K562 (cell line): ENCODE data around the gene PPP6R3. TPM values are rescaled to one million over a fixed set of nuclear protein-coding genes. Genes with fewer than 3 reads are reported as not detected.

Source experiments
- ATAC-seq: fragments of 200-7000 bp; cut with Tn5 transposase; 3 replicates; pipeline ENCODE4 v1.9.1; 2020; ENCODE audit warnings: moderate library complexity
- BruUV-seq: library from RNA; stranded (reverse); fragments of 400-500 nt; replicated peaks from 2 replicates; lab custom pipeline; 2021; lab: Mats Ljungman, UMichigan
- CTCF ChIA-PET: fragments of 300-600 bp; formaldehyde crosslinking; extraction: SDS; loops from one replicate; lab custom pipeline; 2021; ENCODE audit warnings: low intra/inter-chr PET ratio; lab: Yijun Ruan, JAX
- POLR2A ChIA-PET: fragments of 300-600, 350-650 bp; sonication (Branson Sonifier 250); formaldehyde crosslinking; extraction: SDS; loops from one replicate; lab custom pipeline; 2021; ENCODE audit warnings: antibody characterized with exemption, inconsistent platforms; lab: Yijun Ruan, JAX
- DNase-seq, 4 experiments: peaks; one replicate each; pipeline versions ENCODE4 v3.0.0 to v3.0.0-alpha.2; 2011 to 2018; ENCODE audit warnings: low spot score in 3 of 4, mixed read lengths in 3 of 4; ENCODE audit errors: extremely low read depth in 1 of 4
- FAIRE-seq: peaks from 2 replicates; lab custom pipeline; 2011; peaks lifted over from hg19 to GRCh38; lab: Jason Lieb, UNC
- H2AFZ ChIP-seq: 2 replicates; pipeline ENCODE4 v1.6.0; 2011; ENCODE audit warnings: low read depth, low read length, control low read depth, inconsistent platforms
- H3K27ac ChIP-seq: fragments of 200-600 bp; 3 replicates; pipeline ENCODE4 v1.8.0; 2011; ENCODE audit warnings: low read depth, mild to moderate bottlenecking, control low read depth, inconsistent platforms, low read length, moderate library complexity, mixed read lengths; ENCODE audit errors: extremely low read depth
- H3K27me3 ChIP-seq, 2 experiments: fragments of 300-600 bp in 1 of 2; 2 replicates in 1 of 2; 3 replicates in 1 of 2; pipeline versions ENCODE4 v1.6.0 to v1.8.0; 2011; ENCODE audit warnings: inconsistent platforms in 2 of 2, low read length in 2 of 2, mild to moderate bottlenecking in 1 of 2, mixed read lengths in 1 of 2, moderate library complexity in 1 of 2; ENCODE audit not compliant: control insufficient read depth in 2 of 2, insufficient read depth in 2 of 2
- H3K36me3 ChIP-seq: fragments of 300-600 bp; 3 replicates; pipeline ENCODE4 v1.8.0; 2011; ENCODE audit warnings: mild to moderate bottlenecking, low read length, inconsistent platforms; ENCODE audit not compliant: control insufficient read depth, insufficient read depth
- H3K4me1 ChIP-seq, 2 experiments: fragments of 200-600 bp in 1 of 2; replicated peaks in 1 of 2; 2 replicates in 1 of 2; 3 replicates in 1 of 2; pipeline versions ENCODE4 v1.5.1 to v1.8.0; 2011; ENCODE audit warnings: inconsistent platforms in 2 of 2, low read length in 2 of 2, mild to moderate bottlenecking in 1 of 2, mixed read lengths in 1 of 2, moderate library complexity in 1 of 2; ENCODE audit not compliant: control insufficient read depth in 2 of 2, insufficient read depth in 2 of 2
- H3K4me2 ChIP-seq: 2 replicates; pipeline ENCODE4 v1.6.1; 2011; ENCODE audit warnings: low read length, control low read depth, inconsistent platforms, mixed read lengths; ENCODE audit not compliant: insufficient read depth
- H3K4me3 ChIP-seq: fragments of 200-600 bp; sonication (generic), shearing (Covaris generic); 2 replicates; pipeline ENCODE4 v1.5.1; 2016; ENCODE audit warnings: control low read depth, inconsistent platforms
- H3K79me2 ChIP-seq: fragments of 200-600 bp; 3 replicates; pipeline ENCODE4 v1.8.0; 2011; ENCODE audit warnings: low read length, inconsistent platforms; ENCODE audit not compliant: control insufficient read depth, insufficient read depth
- H3K9ac ChIP-seq, 2 experiments: 2 replicates each; pipeline versions ENCODE4 v1.6.0 to v1.6.1; 2011; ENCODE audit warnings: low read depth in 2 of 2, low read length in 2 of 2, control low read depth in 1 of 2, inconsistent platforms in 1 of 2, mild to moderate bottlenecking in 1 of 2, mixed read lengths in 1 of 2; ENCODE audit not compliant: insufficient read depth in 1 of 2
- H3K9me1 ChIP-seq: one replicate; pipeline ENCODE4 v1.6.0; 2011; ENCODE audit warnings: inconsistent platforms, mild to moderate bottlenecking, low read length, moderate library complexity; ENCODE audit not compliant: control insufficient read depth, insufficient read depth
- H3K9me3 ChIP-seq: replicated peaks from 2 replicates; pipeline ENCODE4 v1.5.1; 2011; ENCODE audit warnings: low read depth, low read length, inconsistent platforms; ENCODE audit not compliant: control insufficient read depth, insufficient read depth
- H4K20me1 ChIP-seq: replicated peaks from 2 replicates; pipeline ENCODE4 v1.6.1; 2011; ENCODE audit warnings: low read length, inconsistent platforms, mixed read lengths; ENCODE audit not compliant: control insufficient read depth, insufficient read depth
- AFF4 ChIP-seq: sonication (generic); formaldehyde crosslinking; IDR thresholded peaks from 2 replicates; pipeline ENCODE4 v1.8.0; 2023; ENCODE audit warnings: mild to moderate bottlenecking, missing genetic modification reagents
- C11orf30 ChIP-seq: fragments of 450-650 bp; IDR thresholded peaks from 2 replicates; pipeline ENCODE4 v1.6.1; 2016; ENCODE audit warnings: low read depth, mild to moderate bottlenecking
- HOXB6 ChIP-seq: fragments of 250-450 bp; sonication (Bioruptor Pico); IDR thresholded peaks from 2 replicates; pipeline ENCODE4 v1.5.1; 2022; ENCODE audit warnings: mild to moderate bottlenecking, borderline replicate concordance
- XRCC5 ChIP-seq: fragments of 200-400 bp; formaldehyde crosslinking; IDR thresholded peaks from 2 replicates; pipeline ENCODE4 v1.6.1; 2017; ENCODE audit warnings: low read depth, mild to moderate bottlenecking, low read length
- WGBS: fragments of 100-300 bp; shearing (Covaris generic); methylation state at CpG from one replicate; pipeline ENCODE4 v1.1.6; 2016; ENCODE audit warnings: low coverage, mixed read lengths; ENCODE audit not compliant: insufficient coverage; ENCODE audit errors: missing lambda C conversion rate; 5-methylcytosine and 5-hydroxymethylcytosine counted together
- in situ Hi-C: fragments of 300-500 bp; cut with MboI; formaldehyde crosslinking; loops from 4 replicates; pipeline ENCODE4 v1.15.0; 2018; ENCODE audit warnings: inconsistent platforms, mixed read lengths
- intact Hi-C: fragments of 100-400 bp; cut with micrococcal nuclease; formaldehyde crosslinking; loops from 2 replicates; pipeline ENCODE4 v1.14.2; 2022
- polyA plus RNA-seq, 8 experiments: library from polyadenylated mRNA; depleted of rRNA in 4 of 8; stranded (reverse) in 5 of 8; unstranded in 3 of 8; fragments of >200 nt; fragmentation: Nextera tagmentation in 2 of 8; fragmentation: Illumina TruSeq in 1 of 8; extraction: Ambion mirVana in 2 of 8; extraction: Trizol in 1 of 8; gene quantifications; 2 replicates each; pipeline versions ENCODE4 v1.2.1 to v1.2.3, GENCODE V29; 2011 to 2014; ENCODE audit warnings: inconsistent platforms in 1 of 8, missing spikeins in 1 of 8
- total RNA-seq, 7 experiments: library from RNA; depleted of rRNA in 6 of 7; stranded (reverse); fragments of >200 nt in 6 of 7; fragmentation: Illumina TruSeq in 2 of 7; extraction: Trizol in 2 of 7; gene quantifications; 2 replicates each; pipeline versions ENCODE4 v1.2.1 to v1.2.3, GENCODE V29; 2011 to 2021; ENCODE audit warnings: low replicate concordance in 1 of 7

Gene PPP6R3
- total and polyA plus RNA-seq, 9 of the 15 experiments (the other 6 are each of a cell fraction or from before 2014, with no cell fraction given) = 20.3 to 117 (median 80.6) TPM

- no peak for TF ChIP-seq AFF4 (CRISPR knock-in tag)
- TF ChIP-seq C11orf30 = peak; percentile 46; the same call in 1 of the 2 replicates
- no peak for TF ChIP-seq XRCC5
- TF ChIP-seq, all 486 proteins: peak for 11
Observed at GRCh38 chr11:68546555-68546954, 86.0 kb downstream of the PPP6R3 start (continued).

GRCh38 chr11:68549789-68550484 lies 89.4 kb downstream of the PPP6R3 start:
- H4K20me1 ChIP-seq = no peaks in the 10 kb centered on the region; the same call in 1 of the 2 replicates
- no peaks in the 10 kb centered on the region for H3K9me3 ChIP-seq
- BruUV-seq = no TSS peak
- no peak overlapping the region for H2AFZ ChIP-seq
- peaks cover 17% of the 10 kb centered on the region; the same call in 1 of the 3 replicates for H3K79me2 ChIP-seq
- no peak overlapping the region for H3K4me3 ChIP-seq
- ATAC-seq (no peak), DNase-seq (no peak), FAIRE-seq (no peak)
- 0 out of 5 replicates have a peak, but pooled peaks cover 0 to 3% of the 10 kb centered on the region in 2 experiments for H3K4me1 ChIP-seq
- H3K9me1 ChIP-seq = no peaks in the 10 kb centered on the region
- no peaks in the 10 kb centered on the region for H3K27me3 ChIP-seq
- TF ChIP-seq HOXB6 (CRISPR knock-in tag) = no peak
- intact Hi-C loops (no loop called here), in situ Hi-C loops (no loop called here)
- ChIA-PET POLR2A (interaction anchor here (0.6 to 1.2 kb wide), 2 partner anchors 12 to 36 kb away, joined by 3 to 4 read pairs; no protein-coding TSS in a partner anchor), CTCF (no interaction called here)
- H3K36me3 ChIP-seq = peaks cover 95% of the 10 kb centered on the region
- H3K27ac ChIP-seq = no peak overlapping the region
- H3K9ac ChIP-seq = no peak overlapping the region
- no peak overlapping the region for H3K4me2 ChIP-seq
- 91% methylated on average over 10 of the region's 11 CpGs for WGBS
